Esophagus (tissue), 2 donors: ENCODE data around the gene GTF3C5. TPM values are rescaled to one million over a fixed set of nuclear protein-coding genes. Genes with fewer than 3 reads are reported as not detected.

Source experiments
- H3K27ac ChIP-seq, 2 donors: one replicate each; pipeline ENCODE4 v1.5.1; 2013; ENCODE audit warnings: low read depth in 2 of 2, mild to moderate bottlenecking in 2 of 2, inconsistent platforms in 1 of 2, low read length in 1 of 2, moderate library complexity in 1 of 2
- H3K27me3 ChIP-seq, 2 donors: one replicate each; pipeline ENCODE4 v1.6.1; 2013; ENCODE audit warnings: low read length in 2 of 2, control low read depth in 1 of 2, mild to moderate bottlenecking in 1 of 2; ENCODE audit not compliant: insufficient read depth in 2 of 2, control insufficient read depth in 1 of 2
- H3K36me3 ChIP-seq, 2 donors: one replicate each; pipeline ENCODE4 v1.6.1; 2013; ENCODE audit warnings: low read length in 1 of 2; ENCODE audit not compliant: control insufficient read depth in 2 of 2, insufficient read depth in 2 of 2
- H3K4me1 ChIP-seq, 2 donors: one replicate each; pipeline ENCODE4 v1.6.1; 2013; ENCODE audit warnings: low read length in 1 of 2; ENCODE audit not compliant: control insufficient read depth in 2 of 2, insufficient read depth in 2 of 2
- H3K4me3 ChIP-seq, 2 donors: one replicate each; pipeline ENCODE4 v1.5.1; 2013; ENCODE audit warnings: low read length in 2 of 2, mild to moderate bottlenecking in 2 of 2, low read depth in 1 of 2, moderate library complexity in 1 of 2
- H3K9me3 ChIP-seq, 2 donors: one replicate each; pipeline ENCODE4 v1.6.1; 2013; ENCODE audit warnings: mild to moderate bottlenecking in 2 of 2, low read depth in 1 of 2, low read length in 1 of 2, moderate library complexity in 1 of 2; ENCODE audit not compliant: control insufficient read depth in 2 of 2, insufficient read depth in 1 of 2
- WGBS, 2 donors: extraction: QIAGEN DNeasy Blood & Tissue Kit; methylation state at CpG; one replicate each; pipeline ENCODE4 v1.1.7; 2013; 5-methylcytosine and 5-hydroxymethylcytosine counted together
- polyA plus RNA-seq, 2 donors: library from polyadenylated mRNA; stranded (reverse); fragments of 200-250 nt; gene quantifications; one replicate each; pipeline ENCODE4 v1.2.3, GENCODE V29; 2013
- donor health status: healthy with polysubstance abuse.
- donor health status: Bipolar disorder and iron deficiency.

Gene GTF3C5
- polyA plus RNA-seq, 2 donors = 46.3 to 64.0 TPM

DNA sequence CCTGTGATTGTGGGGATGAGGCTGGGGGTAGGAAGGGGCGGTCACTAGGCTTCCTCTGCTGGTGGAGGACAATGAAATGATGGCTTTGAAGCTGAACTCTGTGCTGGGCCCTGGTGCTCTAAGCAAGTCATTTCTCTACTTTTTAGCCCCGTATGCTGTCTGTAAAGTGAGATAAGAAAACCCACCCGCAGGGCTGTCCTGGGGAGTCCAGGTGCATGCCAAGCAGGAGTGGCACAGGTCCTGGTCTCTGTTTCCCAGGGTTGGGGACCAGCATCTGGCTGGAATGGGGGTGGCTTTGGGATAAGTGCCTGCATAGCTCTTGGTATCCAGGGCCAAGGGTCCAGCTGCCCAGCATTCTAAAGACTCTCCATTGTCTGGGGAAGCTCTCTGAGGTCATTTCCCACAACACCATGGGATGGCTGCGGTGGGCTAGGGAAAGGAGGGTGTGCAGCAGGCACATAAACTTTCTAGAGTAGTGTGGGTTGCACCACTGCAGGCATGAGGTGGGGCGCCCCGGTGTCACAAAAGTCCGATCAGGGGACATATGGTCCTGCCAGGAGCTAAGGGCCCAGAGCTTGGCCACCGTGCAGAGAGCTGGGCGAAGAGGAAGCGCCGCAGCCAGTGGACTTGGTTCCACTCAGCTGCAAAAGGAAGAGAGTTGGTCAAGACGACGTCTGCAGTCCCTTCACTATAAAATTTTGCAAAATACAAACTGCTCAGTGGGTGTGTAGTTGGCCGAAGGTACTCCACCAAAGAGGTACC is 25.6 kb upstream of the GTF3C5 start:
- Histone ChIP-seq H3K4me3 (no peak overlapping the region), H3K9me3 (no peaks in the 10 kb centered on the region), H3K36me3 (no peaks in the 10 kb centered on the region), H3K27ac (no peak overlapping the region), H3K27me3 (no peaks in the 10 kb centered on the region), H3K4me1 (no peaks in the 10 kb centered on the region)
- WGBS, 2 donors = 85 to 89% methylated on average over 14 of the region's 14 CpGs

DNA sequence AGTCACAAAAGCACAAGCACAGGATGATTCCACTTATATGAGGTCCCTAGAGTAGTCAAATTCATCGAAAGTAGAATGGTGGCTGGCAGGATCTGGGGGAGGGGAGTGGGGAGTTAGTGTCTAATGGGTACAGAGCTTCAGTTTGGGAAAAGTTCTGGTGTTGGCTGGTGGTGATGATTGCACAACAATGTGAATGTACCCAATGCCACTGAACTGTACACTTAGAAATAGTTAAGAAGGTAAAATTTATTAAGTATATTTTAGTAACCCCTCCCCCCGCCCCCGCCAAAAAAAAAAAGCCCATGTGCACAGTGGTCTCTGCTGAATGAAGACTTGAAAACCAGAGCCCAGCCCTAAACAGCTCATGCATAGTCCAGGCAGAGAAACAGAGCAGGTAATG is 24.8 kb upstream of the GTF3C5 start:
- WGBS, 2 donors = 87 to 89% methylated on average over 3 of the region's 3 CpGs
- H3K27me3 ChIP-seq = no peaks in the 10 kb centered on the region
- no peak overlapping the region for H3K27ac ChIP-seq
- H3K9me3 ChIP-seq = no peaks in the 10 kb centered on the region
- no peak overlapping the region for H3K4me3 ChIP-seq
- no peaks in the 10 kb centered on the region for H3K36me3 ChIP-seq
- no peaks in the 10 kb centered on the region for H3K4me1 ChIP-seq

DNA sequence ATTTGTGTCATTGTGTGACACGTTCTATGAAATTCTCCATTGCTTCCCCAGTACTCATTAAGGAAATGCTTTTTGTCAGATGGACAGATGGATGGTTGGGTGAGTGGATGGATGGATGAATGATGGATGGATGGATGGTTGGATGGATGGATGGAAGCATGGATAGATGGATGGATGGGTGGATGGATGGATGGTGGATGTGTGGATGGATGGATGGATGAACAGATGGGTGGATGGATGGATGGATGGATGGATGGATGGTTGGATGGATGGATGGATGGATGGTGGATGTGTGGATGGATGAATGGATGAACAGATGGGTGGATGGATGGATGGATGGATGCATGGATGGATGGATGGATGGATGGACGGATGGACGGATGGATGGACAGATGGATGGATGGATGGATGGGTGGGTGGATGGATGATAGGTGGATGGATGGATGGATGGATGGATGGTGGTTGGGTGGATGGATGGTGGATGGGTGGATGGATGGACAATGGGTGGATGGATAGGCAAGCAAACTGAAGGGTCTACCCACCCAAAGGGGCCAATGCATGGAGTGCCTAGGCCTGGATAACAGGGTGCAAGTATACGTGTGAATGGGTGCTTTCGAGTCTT is 24.0 kb upstream of the GTF3C5 start:
- no peak overlapping the region for H3K4me3 ChIP-seq
- H3K27me3 ChIP-seq = no peaks in the 10 kb centered on the region
- no peaks in the 10 kb centered on the region for H3K36me3 ChIP-seq
- no peak overlapping the region for H3K27ac ChIP-seq
- H3K9me3 ChIP-seq = no peaks in the 10 kb centered on the region
- no peaks in the 10 kb centered on the region for H3K4me1 ChIP-seq
- WGBS, 2 donors = 78 to 90% methylated on average over 5 of the region's 5 CpGs

DNA sequence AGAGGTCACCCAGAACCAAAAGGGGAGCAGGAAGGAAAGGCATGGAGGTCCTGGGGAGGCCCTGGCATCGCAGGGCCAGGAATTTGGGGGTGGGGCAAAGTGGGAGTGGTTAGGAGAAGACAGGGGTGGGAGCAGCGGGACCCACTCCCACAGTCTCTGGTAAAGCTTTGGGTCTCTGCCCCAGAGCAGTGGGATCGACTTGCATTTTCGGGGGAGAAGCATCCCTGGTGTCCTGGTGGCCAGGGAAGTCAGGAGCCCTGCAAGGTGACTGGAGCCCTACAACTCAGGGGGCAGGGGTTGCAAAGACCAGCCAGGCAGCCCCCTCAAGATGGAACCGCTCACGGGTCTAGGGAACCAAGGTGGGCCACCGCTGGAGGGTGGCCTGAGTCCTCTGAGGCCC is 22.4 kb upstream of the GTF3C5 start:
- H3K4me3 ChIP-seq = no peak overlapping the region
- H3K27ac ChIP-seq = no peak overlapping the region
- no peaks in the 10 kb centered on the region for H3K27me3 ChIP-seq
- no peaks in the 10 kb centered on the region for H3K9me3 ChIP-seq
- 80 to 83% methylated on average over 7 of the region's 7 CpGs for WGBS, 2 donors
- H3K4me1 ChIP-seq = no peaks in the 10 kb centered on the region
- no peaks in the 10 kb centered on the region for H3K36me3 ChIP-seq

DNA sequence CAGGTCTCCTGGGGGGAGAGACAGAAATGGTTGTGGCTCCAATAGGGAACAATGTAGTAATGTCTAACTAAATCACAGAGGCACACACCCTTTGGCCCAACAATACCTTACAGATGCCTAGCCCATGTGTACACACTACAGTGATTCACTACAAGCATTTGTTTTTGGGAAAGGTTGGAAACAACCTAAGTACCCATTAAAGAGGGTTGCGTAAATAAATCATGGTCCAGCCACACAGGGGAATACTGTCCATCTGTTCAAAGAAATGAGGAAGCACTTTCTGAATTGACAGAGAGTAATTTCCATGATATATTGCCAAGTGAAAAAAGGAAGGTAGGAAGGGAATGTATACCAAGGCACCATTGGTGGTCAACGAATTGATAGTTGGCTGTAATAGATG is 22.0 kb upstream of the GTF3C5 start:
- WGBS, 2 donors = 58 to 74% methylated on average over 2 of the region's 2 CpGs
- Histone ChIP-seq H3K4me1 (no peaks in the 10 kb centered on the region), H3K27ac (no peak overlapping the region), H3K36me3 (no peaks in the 10 kb centered on the region), H3K9me3 (no peaks in the 10 kb centered on the region), H3K27me3 (no peaks in the 10 kb centered on the region), H3K4me3 (no peak overlapping the region)

DNA sequence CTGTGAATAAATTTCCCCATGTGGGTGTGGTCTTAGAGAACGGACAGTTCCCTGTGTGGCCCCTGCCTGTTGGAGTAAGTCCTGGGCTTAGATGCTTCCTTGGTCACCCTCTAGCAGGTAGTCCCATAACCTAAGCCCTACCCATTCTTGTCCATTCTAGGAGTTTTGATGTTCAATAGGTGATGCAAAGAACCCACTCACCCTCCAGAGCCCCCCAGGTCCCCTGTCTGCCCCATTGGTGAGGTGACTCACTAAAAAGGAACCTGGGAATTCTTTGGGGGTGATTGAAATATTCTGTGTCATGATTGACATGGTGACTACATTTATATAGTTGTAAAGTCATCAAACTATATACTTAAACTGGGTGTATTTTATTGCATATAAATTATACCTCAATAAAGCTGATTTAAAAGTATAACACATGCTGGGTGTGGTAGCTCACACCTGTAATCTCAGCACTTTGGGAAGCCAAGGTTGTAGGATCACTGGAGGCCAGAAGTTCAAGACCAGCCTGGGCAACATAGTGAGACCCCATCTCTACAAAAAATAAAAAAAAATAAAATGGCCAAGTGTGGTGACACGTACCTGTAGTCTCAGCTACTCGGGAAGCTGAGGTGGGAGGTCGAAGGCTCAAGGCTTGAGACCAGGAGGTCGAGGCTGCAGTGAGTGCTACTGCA is 20.8 kb upstream of the GTF3C5 start:
- Histone ChIP-seq H3K36me3 (no peaks in the 10 kb centered on the region), H3K9me3 (no peaks in the 10 kb centered on the region), H3K27me3 (no peaks in the 10 kb centered on the region), H3K4me1 (no peaks in the 10 kb centered on the region), H3K27ac (no peak overlapping the region), H3K4me3 (no peak overlapping the region)
- WGBS, 2 donors = 68 to 84% methylated on average over 5 of the region's 5 CpGs

DNA sequence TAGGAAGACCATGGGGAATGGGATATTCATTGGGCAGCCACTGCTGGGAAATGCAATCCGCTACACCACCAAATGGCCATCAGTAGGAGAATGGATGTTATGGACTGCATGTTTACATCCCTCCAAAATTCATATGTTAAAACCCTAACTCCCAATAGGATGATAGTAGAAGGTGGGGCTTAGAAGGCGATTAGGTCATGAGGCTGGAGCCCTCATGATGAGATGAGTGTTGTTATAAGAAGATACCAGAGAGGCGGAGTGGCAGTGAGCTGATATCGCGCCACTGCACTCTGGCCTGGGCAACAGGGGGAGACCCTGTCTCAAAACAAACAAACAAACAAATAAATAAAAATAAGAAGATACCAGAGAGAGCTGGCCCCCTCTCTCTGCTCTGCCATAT is 16.1 kb upstream of the GTF3C5 start:
- Histone ChIP-seq H3K27ac (no peak overlapping the region), H3K9me3 (no peaks in the 10 kb centered on the region), H3K27me3 (no peaks in the 10 kb centered on the region), H3K4me1 (no peaks in the 10 kb centered on the region), H3K36me3 (no peaks in the 10 kb centered on the region), H3K4me3 (no peak overlapping the region)
- 89 to 94% methylated on average over 5 of the region's 5 CpGs for WGBS, 2 donors

DNA sequence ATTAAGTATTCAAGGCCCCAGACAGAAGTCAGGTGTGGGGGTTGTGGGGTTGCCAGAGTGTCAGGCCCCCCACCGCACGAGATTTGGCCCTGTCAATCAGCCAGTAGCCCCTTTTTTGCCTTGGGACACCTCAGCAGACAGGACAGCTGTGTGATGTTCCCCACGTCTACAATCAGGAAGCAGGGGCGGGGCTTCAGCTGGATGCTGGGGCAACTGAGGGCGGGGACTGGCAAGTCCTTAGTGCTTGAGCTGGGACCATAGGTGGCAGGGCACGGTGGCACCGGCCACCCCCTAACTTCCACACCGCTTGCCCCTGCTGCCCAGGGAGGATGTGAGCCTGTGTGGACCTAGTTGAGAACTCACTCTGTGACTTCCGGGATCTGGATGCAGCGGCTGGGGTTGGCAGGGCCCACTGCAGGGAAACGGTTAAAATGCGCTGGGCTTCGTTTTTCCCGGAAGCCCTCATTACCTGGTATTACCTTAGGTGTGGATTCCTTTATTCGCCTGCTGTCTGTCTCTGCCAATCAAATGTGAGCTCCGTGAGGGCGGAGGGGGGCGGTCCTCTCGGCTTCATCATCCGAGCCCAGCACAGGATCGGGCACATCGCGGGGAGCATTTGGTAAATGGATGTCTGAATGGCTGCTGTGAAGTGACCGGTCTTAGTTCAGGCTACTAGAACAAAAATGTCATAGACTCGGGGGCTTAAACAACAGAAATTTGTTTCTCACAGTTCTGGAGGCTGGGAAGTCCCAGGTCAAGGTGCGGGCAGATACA is 7.5 kb upstream of the GTF3C5 start:
- no peak overlapping the region for H3K4me3 ChIP-seq
- 68 to 71% methylated on average over 26 of the region's 26 CpGs for WGBS, 2 donors
- no peaks in the 10 kb centered on the region for H3K27me3 ChIP-seq
- no peaks in the 10 kb centered on the region for H3K9me3 ChIP-seq
- H3K4me1 ChIP-seq = no peaks in the 10 kb centered on the region
- H3K27ac ChIP-seq = no peak overlapping the region
- no peaks in the 10 kb centered on the region for H3K36me3 ChIP-seq

DNA sequence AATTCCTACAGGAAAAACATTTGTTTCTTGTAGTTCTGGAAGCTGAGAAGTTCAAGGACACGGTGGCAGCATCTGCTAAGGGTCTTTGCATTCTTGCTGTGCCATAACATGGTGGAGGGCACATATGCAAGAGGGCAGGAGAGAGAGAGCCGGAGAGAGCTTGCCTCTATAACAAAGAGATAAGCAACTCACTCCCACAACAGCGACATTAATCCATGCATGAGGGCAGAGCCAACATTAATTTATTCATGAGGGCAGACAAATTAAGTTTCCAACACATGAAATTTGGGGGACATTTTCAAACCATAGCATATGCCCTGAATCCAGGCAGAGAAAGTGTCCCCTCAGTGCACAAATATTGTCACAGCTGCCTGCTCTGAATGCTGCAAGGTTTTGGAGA is 4.4 kb upstream of the GTF3C5 start:
- peaks cover 0 to 5% of the 10 kb centered on the region in 2 donors for H3K4me1 ChIP-seq
- H3K9me3 ChIP-seq = no peaks in the 10 kb centered on the region
- H3K4me3 ChIP-seq = no peak overlapping the region
- WGBS, 2 donors = 64 to 66% methylated on average over 3 of the region's 3 CpGs
- no peaks in the 10 kb centered on the region for H3K27me3 ChIP-seq
- no peaks in the 10 kb centered on the region for H3K36me3 ChIP-seq
- no peak overlapping the region for H3K27ac ChIP-seq
